ENCODE data around the gene WIF1. TPM values are rescaled to one million over a fixed set of nuclear protein-coding genes. Genes with fewer than 3 reads are reported as not detected.

Gene WIF1
- total RNA-seq, 4 donors from 2014 or later: not detected

- no peak overlapping the region for H3K4me3 ChIP-seq (replicated peaks in 1 of 3)
- peaks cover 0 to 9% of the 10 kb centered on the region in 2 donors for H3K4me1 ChIP-seq
- H3K36me3 ChIP-seq: no peaks in the 10 kb centered on the region
- H3K27ac ChIP-seq: no peak overlapping the region
- intact Hi-C loops (cut with DNase I): no loop called here
- DNase-seq: no peak
- WGBS, 2 donors: 13% methylated on average over 8 of the region's 8 CpGs
- no peaks in the 10 kb centered on the region for H3K9me3 ChIP-seq
- H3K27me3 ChIP-seq: peaks cover 11% of the 10 kb centered on the region
- TF ChIP-seq POLR2A (IDR thresholded peaks at IDR 0.05) (no peak), CTCF (IDR thresholded peaks at IDR 0.05) (peak in 4 of 6 experiments; percentile 26 to 59 (median 36))
Observed at GRCh38 chr12:65123435-65124063, 2.4 kb upstream of the WIF1 start.

DNA sequence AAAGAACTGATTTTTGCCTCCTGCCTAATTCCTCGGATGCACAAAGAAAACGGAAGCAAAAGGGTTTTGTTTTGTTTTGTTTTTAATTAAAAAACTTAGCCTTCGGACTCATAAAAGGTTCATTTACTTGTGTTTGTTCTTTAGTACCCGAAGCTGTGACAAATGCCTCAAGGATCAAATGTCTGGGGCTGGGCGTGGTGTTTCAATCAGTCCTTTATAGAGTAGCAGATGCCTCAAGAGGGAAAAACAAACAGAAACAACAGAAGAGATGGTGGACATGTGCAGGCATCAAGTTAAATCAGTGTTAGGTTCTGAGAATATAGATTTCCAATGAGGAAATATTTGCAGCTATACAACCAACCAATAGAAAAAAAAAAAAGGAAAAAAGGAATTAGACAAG, 1.6 kb upstream of the WIF1 start:
- Histone ChIP-seq H3K9me3 (no peaks in the 10 kb centered on the region), H3K27me3 (peaks cover 11% of the 10 kb centered on the region), H3K36me3 (no peaks in the 10 kb centered on the region), H3K4me3 (replicated peaks in 1 of 3) (no peak overlapping the region), H3K4me1 (peaks cover 0 to 9% of the 10 kb centered on the region in 2 donors), H3K27ac (no peak overlapping the region)
- TF ChIP-seq CTCF (IDR thresholded peaks at IDR 0.05) (no peak), POLR2A (IDR thresholded peaks at IDR 0.05) (no peak)
- 51 to 55% methylated on average over 5 of the region's 5 CpGs for WGBS, 2 donors
- intact Hi-C loops (cut with DNase I): no loop called here
- DNase-seq: no peak

DNA sequence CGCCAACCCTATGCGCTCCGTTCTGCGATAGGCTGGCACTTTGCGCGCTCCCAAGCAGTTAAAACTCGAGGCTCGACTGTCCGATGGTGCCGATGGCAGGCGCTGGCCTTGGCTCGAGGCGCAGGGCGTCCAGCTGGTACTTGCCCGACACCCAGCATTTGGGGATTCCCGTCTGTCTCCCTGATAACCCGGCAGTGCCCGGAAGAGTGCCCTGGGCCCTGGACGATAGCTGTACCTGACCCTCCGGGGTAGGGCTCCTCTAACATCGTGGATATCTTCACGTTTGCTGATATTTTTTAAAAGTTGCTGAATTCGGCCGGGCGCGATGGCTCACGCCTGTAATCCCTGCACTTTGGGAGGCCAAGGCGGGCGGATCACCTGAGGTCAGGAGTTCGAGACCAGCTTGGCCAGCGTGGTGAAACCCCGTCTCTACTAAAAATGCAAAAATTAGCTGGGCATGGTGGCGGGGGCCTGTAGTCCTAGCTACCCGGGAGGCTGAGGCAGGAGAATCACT, 908 bp upstream of the WIF1 start:
- no peaks in the 10 kb centered on the region for H3K36me3 ChIP-seq
- no peaks in the 10 kb centered on the region for H3K9me3 ChIP-seq
- no peak overlapping the region for H3K27ac ChIP-seq
- intact Hi-C loops (cut with DNase I): no loop called here
- H3K4me3 ChIP-seq (replicated peaks in 1 of 3): no peak overlapping the region
- 77 to 90% methylated on average over 34 of the region's 34 CpGs for WGBS, 2 donors
- no peak for DNase-seq
- H3K27me3 ChIP-seq: peaks cover 11% of the 10 kb centered on the region
- TF ChIP-seq POLR2A (IDR thresholded peaks at IDR 0.05) (no peak), CTCF (IDR thresholded peaks at IDR 0.05) (no peak)
- H3K4me1 ChIP-seq: peaks cover 0 to 9% of the 10 kb centered on the region in 2 donors

GRCh38 chr12:65119063-65119462, 2.0 kb downstream of the WIF1 start:
- no peak overlapping the region for H3K4me3 ChIP-seq (replicated peaks in 1 of 3)
- peaks cover 0 to 9% of the 10 kb centered on the region in 2 donors for H3K4me1 ChIP-seq
- no peaks in the 10 kb centered on the region for H3K9me3 ChIP-seq
- no peak for TF ChIP-seq POLR2A (IDR thresholded peaks at IDR 0.05)
- TF ChIP-seq CTCF (IDR thresholded peaks at IDR 0.05): no peak
- peaks cover 11% of the 10 kb centered on the region for H3K27me3 ChIP-seq
- no peak overlapping the region for H3K27ac ChIP-seq
- intact Hi-C loops (cut with DNase I): no loop called here
- DNase-seq: no peak
- no peaks in the 10 kb centered on the region for H3K36me3 ChIP-seq
- 87 to 91% methylated on average over 3 of the region's 3 CpGs for WGBS, 2 donors

GRCh38 chr12:65113621-65114035, 7.5 kb downstream of the WIF1 start:
- Histone ChIP-seq H3K27me3 (no peaks in the 10 kb centered on the region), H3K4me1 (no peaks in the 10 kb centered on the region), H3K9me3 (no peaks in the 10 kb centered on the region), H3K36me3 (no peaks in the 10 kb centered on the region), H3K4me3 (replicated peaks in 1 of 3) (no peak overlapping the region), H3K27ac (no peak overlapping the region)
- WGBS, 2 donors: 16 to 20% methylated on average over 1 of the region's 1 CpG
- no peak for DNase-seq
- intact Hi-C loops (cut with DNase I): no loop called here
- TF ChIP-seq CTCF (IDR thresholded peaks at IDR 0.05) (no peak), POLR2A (IDR thresholded peaks at IDR 0.05) (no peak)

Measured in thyroid gland (tissue), 4 donors.